HFFc6 (cell line): ENCODE measurements around the gene PPP4R2. TPM values are rescaled to one million over a fixed set of nuclear protein-coding genes. Genes with fewer than 3 reads are reported as not detected.

Source experiments
- DNase-seq: peaks from one replicate; pipeline ENCODE4 v3.0.0-alpha.2; 2018
- H3K27ac Mint-ChIP-seq: 2 replicates; pipeline ENCODE4 v1.8.0; 2020; ENCODE audit warnings: mild to moderate bottlenecking, mixed read lengths
- H3K27me3 Mint-ChIP-seq: 2 replicates; pipeline ENCODE4 v1.8.0; 2021; ENCODE audit warnings: mild to moderate bottlenecking, moderate library complexity, mixed read lengths; ENCODE audit not compliant: insufficient read depth
- H3K36me3 Mint-ChIP-seq: 2 replicates; pipeline ENCODE4 v1.8.0; 2021; ENCODE audit warnings: low read depth, mixed read lengths
- H3K4me1 Mint-ChIP-seq: 2 replicates; pipeline ENCODE4 v1.8.0; 2020; ENCODE audit warnings: low read depth, mixed read lengths
- H3K4me3 Mint-ChIP-seq: 2 replicates; pipeline ENCODE4 v1.8.0; 2020; ENCODE audit warnings: mild to moderate bottlenecking, moderate library complexity, mixed read lengths
- H3K9me3 Mint-ChIP-seq: 2 replicates; pipeline ENCODE4 v1.8.0; 2020; ENCODE audit warnings: mild to moderate bottlenecking, mixed read lengths
- CTCF ChIP-seq: fragments of 200-600 bp; sonication (generic); IDR thresholded peaks from 2 replicates; pipeline ENCODE4 v1.5.0; 2021; ENCODE audit warnings: antibody characterized with exemption, mild to moderate bottlenecking
- total RNA-seq, 6 experiments: library from RNA; stranded (reverse); fragmentation: NEBNext Ultra II Directional; extraction: Animal tissue kit (Norgen Biotek cat#: 25700); gene quantifications; 2 replicates in 1 of 6; 3 replicates in 5 of 6; pipeline ENCODE4 v1.2.3, GENCODE V29; 2021

The PPP4R2 gene
- total RNA-seq, 6 experiments from 2014 or later = 72.4 to 84.3 (median 79.4) TPM

- no peak overlapping the region for H3K4me3 Mint-ChIP-seq
- H3K27ac Mint-ChIP-seq = no peak overlapping the region
- peaks cover 7% of the 10 kb centered on the region; the same call in 1 of the 2 replicates for H3K27me3 Mint-ChIP-seq
- no peaks in the 10 kb centered on the region; the same call in 1 of the 2 replicates for H3K4me1 Mint-ChIP-seq
- no peaks in the 10 kb centered on the region for H3K36me3 Mint-ChIP-seq
- H3K9me3 Mint-ChIP-seq = no peaks in the 10 kb centered on the region
- TF ChIP-seq CTCF = no peak
- DNase-seq = no peak
These were observed 45.3 kb upstream of the PPP4R2 start for GRCh38 chr3:72951259-72951722.

- H3K4me3 Mint-ChIP-seq = no peak overlapping the region
- H3K4me1 Mint-ChIP-seq = no peaks in the 10 kb centered on the region
- H3K36me3 Mint-ChIP-seq = no peaks in the 10 kb centered on the region
- peaks cover 7% of the 10 kb centered on the region; the same call in 1 of the 2 replicates for H3K27me3 Mint-ChIP-seq
- no peak for TF ChIP-seq CTCF
- no peaks in the 10 kb centered on the region for H3K9me3 Mint-ChIP-seq
- no peak overlapping the region for H3K27ac Mint-ChIP-seq
- DNase-seq = no peak
These were observed 43.2 kb upstream of the PPP4R2 start for GRCh38 chr3:72953325-72953956.

GRCh38 chr3:72957297-72957696 is 39.3 kb upstream of the PPP4R2 start:
- Mint-ChIP-seq H3K4me1 (peaks cover 11% of the 10 kb centered on the region; the same call in 1 of the 2 replicates), H3K4me3 (no peak overlapping the region), H3K27me3 (peaks cover 5% of the 10 kb centered on the region), H3K36me3 (no peaks in the 10 kb centered on the region), H3K27ac (no peak overlapping the region), H3K9me3 (no peaks in the 10 kb centered on the region)
- TF ChIP-seq CTCF = no peak
- no peak for DNase-seq

GRCh38 chr3:72959336-72959735 is 37.3 kb upstream of the PPP4R2 start:
- H3K9me3 Mint-ChIP-seq = no peaks in the 10 kb centered on the region
- no peak for TF ChIP-seq CTCF
- peaks cover 5% of the 10 kb centered on the region for H3K27me3 Mint-ChIP-seq
- no peak overlapping the region for H3K27ac Mint-ChIP-seq
- no peaks in the 10 kb centered on the region for H3K36me3 Mint-ChIP-seq
- H3K4me3 Mint-ChIP-seq = no peak overlapping the region
- DNase-seq = no peak
- peaks cover 11% of the 10 kb centered on the region; the same call in 1 of the 2 replicates for H3K4me1 Mint-ChIP-seq

GRCh38 chr3:72960812-72961518 is 35.6 kb upstream of the PPP4R2 start:
- no peak overlapping the region for H3K4me3 Mint-ChIP-seq
- H3K27ac Mint-ChIP-seq = no peak overlapping the region
- DNase-seq = peak; percentile 61
- H3K27me3 Mint-ChIP-seq = peaks cover 5% of the 10 kb centered on the region
- H3K36me3 Mint-ChIP-seq = no peaks in the 10 kb centered on the region
- H3K9me3 Mint-ChIP-seq = no peaks in the 10 kb centered on the region
- peaks cover 11% of the 10 kb centered on the region; the same call in 1 of the 2 replicates for H3K4me1 Mint-ChIP-seq
- TF ChIP-seq CTCF = no peak
